IgD-negative memory B cell (primary cell): ENCODE data around the gene TPCN2. TPM values are rescaled to one million over a fixed set of nuclear protein-coding genes. Genes with fewer than 3 reads are reported as not detected.

Experiments
- polyA plus RNA-seq: library from polyadenylated mRNA; unstranded; fragments of 300-500 nt; fragmentation: Illumina TruSeq; gene quantifications from one replicate; pipeline ENCODE4 v1.2.3, GENCODE V29; 2021

Gene TPCN2
- polyA plus RNA-seq, 1 donor from 2014 or later: 5.7 TPM

Other genes starting within 250 kb of the TPCN2 start
- gene CPT1A, start 207.0 kb upstream of the TPCN2 start, polyA plus RNA-seq: 5.8 TPM
- 108 TPM for gene MRPL21, start 145.1 kb upstream of the TPCN2 start, polyA plus RNA-seq
- 11.3 TPM for gene IGHMBP2, start 145.0 kb upstream of the TPCN2 start, polyA plus RNA-seq
- not detected for gene MRGPRD, start 67.9 kb upstream of the TPCN2 start, polyA plus RNA-seq
- not detected for gene MRGPRF, start 35.7 kb upstream of the TPCN2 start, polyA plus RNA-seq
- not detected for gene SMIM38, start 107.0 kb downstream of the TPCN2 start, polyA plus RNA-seq
- gene MYEOV, start 245.2 kb downstream of the TPCN2 start, polyA plus RNA-seq: 1.4 TPM